Stimulated activated CD8-positive, alpha-beta memory T cell treated with anti-CD3 and anti-CD28 coated beads, Interleukin-4, amount 100 ng/mL, for 1 hour (primary cell): ENCODE data around the gene GRIP2.

Experiments
- DNase-seq, 2 donors: peaks; one replicate each; pipeline ENCODE4 v3.0.0-alpha.2; 2020; ENCODE audit warnings: low read depth in 2 of 2, low spot score in 1 of 2

GRIP2 gene

DNA sequence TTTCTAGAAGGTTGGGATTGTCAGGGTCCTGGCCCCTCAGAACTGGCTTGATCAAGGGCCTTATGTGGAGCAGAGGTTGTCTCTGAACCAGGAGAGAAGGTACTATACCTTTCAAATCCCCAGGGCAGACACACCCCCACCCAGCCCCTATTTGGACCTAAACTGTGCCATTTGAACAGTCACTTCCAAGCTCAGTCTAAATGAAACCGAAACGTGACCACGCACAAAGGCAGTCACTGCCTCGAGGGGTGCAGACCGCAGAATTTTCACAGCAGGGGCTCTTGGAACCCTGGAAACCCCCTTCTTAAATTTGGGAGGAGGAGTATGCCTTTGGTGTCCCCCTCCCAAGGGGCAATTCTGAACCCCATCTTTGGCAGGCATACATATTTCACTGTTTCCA lies 53.7 kb downstream of the GRIP2 start:
- DNase-seq = no peak

DNA sequence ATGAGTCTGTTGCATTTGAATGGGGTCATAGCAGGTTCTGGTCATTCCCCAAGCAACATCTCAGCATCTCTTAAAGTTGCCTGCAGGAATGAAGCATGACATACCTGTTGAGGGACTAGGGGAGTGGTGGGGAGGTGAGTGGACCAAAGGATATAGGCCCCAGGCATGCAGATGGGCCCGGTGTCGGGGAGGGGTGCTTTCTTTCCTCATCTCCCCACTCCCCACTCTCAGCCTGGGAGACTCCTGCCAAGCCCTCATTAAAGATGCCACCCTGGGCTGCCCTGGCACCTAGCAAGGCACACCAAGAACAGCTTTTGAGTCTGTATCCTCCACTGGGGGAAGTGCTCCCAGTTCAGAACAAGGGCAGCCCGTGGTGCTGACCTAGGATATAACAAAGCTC lies 54.2 kb downstream of the GRIP2 start:
- DNase-seq = no peak

GRCh38 chr3:14484741-14485140 lies 55.4 kb downstream of the GRIP2 start:
- no peak for DNase-seq

GRCh38 chr3:14483286-14483685 lies 56.9 kb downstream of the GRIP2 start:
- DNase-seq = no peak

- DNase-seq = no peak
Observed at GRCh38 chr3:14482271-14482721, 57.8 kb downstream of the GRIP2 start.

- no peak for DNase-seq
Observed at GRCh38 chr3:14481646-14482036, 58.5 kb downstream of the GRIP2 start.

DNA sequence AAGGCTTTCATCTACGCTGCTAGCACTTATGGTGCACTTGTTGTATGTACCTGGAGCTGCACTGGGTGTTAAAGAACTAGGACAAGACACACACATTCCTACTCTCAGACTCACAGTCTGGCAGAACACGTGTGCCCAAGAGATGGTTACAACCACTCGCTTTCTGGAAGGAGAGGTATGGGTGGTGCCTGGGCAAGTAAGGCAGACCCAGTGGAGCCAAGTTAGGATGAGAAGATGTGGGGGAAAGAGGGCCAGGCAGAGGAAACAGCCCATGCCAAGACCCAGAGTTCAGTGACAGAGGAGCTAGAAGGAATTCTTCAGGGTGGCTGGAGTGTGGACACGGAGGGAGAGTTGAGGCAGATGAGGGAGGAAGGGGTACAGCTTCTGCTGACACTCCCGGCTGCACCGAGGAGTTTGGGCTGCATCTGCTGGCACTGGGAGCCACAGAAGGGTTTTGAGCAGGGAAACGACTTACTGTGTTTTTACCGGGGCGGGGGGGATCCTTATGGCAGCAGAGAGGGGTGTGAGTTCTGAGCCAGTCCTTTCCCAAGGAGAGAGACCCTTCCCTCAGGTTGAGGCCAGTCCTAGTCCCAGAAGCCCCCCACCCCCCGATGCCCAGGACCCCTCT lies 59.0 kb downstream of the GRIP2 start:
- DNase-seq = no peak

- DNase-seq = no peak
Observed at GRCh38 chr3:14480207-14481017, 59.7 kb downstream of the GRIP2 start.

- DNase-seq = no peak
Observed at GRCh38 chr3:14479591-14479990, 60.6 kb downstream of the GRIP2 start.

DNA sequence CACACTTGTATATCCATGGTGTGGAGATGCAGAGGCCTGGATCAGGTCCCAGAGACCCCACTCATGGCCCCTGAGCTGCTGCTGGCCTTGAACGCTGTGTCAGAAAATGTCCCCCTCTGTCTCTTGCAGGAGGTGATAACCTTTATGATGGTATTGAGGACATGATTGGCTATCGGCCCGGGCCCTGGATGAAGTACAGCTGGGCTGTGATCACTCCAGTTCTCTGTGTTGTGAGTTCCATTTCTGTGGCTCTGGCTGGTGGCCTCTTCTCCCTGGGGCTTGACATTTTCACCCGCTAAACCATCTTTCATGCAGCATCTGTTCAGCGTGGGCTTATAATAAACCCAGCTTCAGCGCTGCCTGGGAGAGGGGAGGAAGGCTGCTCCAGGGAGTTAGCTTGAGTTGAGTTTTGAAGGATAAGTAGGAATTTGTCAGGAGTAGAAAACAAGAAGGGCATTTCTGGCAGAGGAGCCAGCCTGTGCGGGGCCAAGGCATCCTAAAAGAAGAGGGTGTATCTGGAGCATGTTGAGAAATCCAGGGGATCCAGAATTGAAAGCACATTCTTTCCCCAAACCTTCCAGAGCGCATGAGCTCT lies 61.1 kb downstream of the GRIP2 start:
- no peak for DNase-seq

DNA sequence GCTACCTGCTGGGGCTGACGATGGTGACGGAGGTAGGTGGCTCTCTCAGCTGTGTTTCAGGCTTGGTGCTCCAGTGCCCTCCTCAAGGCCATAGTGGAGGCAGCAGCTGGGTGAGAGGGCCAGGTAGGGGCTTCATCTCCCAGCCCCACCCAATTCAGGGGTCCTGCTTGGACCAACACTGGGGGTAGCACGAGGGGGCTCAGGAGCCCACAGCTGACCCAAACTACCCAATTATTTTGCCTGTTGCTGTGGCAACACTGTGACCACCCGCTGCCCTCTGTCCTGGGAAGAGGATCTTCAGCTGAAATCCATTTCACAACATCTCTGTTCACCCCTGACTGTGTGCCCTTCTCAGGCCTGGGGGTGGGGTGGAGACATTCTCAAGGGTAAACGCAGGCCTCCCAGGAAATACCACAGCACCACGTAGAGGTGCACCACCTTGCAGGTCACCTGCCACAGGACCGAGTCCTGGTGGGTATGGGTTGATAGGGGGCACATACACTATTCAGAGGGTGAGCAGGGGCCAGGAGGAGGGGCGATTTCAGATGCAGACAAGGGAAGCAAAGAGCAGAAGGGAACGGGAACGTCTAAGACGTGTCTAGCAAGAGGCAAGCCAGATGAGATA lies 62.7 kb downstream of the GRIP2 start:
- DNase-seq = no peak

- no peak for DNase-seq
Observed at GRCh38 chr3:14476583-14477265, 63.4 kb downstream of the GRIP2 start.

DNA sequence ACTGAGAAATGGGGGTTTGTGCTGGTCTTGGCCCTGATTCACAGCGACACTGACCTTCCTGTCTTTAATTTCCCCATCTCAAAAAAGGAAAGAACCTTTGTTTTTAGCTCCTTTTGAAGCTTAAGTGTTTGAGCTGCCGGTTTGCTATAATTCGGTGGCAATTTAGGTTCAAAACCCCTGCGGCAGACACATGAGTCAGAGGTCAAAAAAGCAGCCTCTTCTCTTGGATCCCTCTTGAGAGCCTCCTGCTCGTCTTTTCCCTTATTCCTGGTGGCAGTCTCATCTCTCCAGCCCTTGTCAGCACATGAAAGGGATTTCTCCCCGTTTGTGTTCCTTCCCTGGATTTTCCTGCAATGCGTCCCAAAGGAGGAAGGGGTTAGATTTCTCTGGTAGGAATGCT lies 64.5 kb downstream of the GRIP2 start:
- DNase-seq = no peak

- no peak for DNase-seq
Observed at GRCh38 chr3:14474363-14475081, 65.6 kb downstream of the GRIP2 start.

- no peak for DNase-seq
Observed at GRCh38 chr3:14473411-14473891, 66.7 kb downstream of the GRIP2 start.

DNA sequence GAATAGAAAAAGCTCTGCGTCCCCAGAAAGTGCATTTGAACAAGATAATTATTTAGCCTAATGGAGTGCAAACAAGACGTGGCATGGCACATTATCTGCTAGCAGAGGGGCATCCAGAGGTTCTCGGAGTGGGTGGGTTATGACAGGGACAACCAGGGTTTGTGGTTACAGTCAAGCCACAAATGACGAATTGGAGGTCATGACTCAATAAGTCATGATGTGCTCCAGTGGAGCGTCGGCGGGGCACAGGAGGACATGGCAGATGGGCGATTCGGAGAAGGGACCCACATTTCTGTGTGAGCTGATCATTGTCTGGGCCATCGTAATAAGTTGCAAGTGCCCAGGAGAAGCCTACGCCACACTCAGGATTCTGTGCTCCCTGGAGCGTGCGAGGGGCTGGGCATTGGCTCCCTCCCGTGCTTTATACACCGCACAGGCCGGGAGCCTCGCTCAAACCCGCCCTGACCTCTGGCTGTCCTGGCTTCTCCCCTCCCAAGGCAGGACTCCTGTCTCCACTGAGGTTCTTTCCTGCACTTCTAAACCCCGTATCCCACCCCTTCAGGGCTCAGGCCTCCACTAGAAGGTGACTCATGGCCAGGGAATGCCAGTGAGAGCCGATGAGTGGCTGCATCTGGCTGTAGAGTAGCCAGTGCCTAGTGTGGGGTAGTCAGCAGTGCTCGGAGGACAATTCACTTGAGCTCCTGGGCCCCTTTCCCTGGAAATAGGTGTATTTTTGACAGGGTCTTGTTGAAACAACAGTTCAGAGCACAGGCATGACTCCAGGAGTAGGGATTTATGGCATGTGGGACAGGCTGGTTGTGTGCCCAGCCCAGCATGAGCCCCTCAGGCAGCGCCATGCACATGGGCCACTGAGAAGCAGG lies 67.4 kb downstream of the GRIP2 start:
- DNase-seq = no peak

- no peak for DNase-seq
Observed at GRCh38 chr3:14471690-14472089, 68.5 kb downstream of the GRIP2 start.

GRCh38 chr3:14471016-14471415 lies 69.1 kb downstream of the GRIP2 start:
- no peak for DNase-seq

DNA sequence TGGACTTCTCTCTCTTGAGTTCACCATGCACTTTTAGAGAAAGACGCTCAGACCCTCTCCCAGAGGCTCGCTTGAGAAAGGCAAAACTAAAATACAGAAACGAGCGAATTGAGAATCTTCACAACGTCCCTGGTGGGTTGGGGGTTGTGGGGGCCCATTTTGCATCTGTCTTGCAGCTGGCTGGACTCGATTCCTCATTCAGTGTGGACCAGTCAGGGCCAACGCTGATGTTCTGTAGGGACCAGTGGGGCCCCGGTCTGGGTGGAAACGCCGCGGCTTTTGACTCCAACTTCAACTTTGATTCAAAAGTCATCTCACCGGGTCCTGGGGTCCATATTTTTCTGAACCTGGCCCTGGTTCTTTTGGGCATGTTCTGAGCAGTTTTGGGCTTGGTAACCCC lies 69.7 kb downstream of the GRIP2 start:
- no peak for DNase-seq

DNA sequence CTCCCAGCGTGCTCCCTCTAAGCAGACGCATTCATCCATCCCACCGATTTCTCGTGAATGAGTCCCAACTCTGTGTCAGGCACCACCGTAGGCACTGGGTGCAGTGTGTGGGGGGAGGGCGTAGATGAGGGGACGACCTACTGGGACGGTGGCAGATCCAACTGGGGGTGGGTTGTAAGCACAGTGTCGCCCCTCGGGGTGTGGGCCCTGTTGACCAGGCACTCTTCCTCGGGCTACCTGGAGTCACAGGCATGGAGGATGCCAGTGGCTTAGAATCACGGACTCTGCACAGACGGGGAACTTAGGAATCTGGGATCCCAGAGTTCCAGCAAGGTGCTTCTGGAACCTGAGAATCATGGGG lies 71.5 kb downstream of the GRIP2 start:
- DNase-seq = no peak
